HUES64 (cell line): ENCODE measurements around the gene BTN2A1. TPM values are rescaled to one million over a fixed set of nuclear protein-coding genes. Genes with fewer than 3 reads are reported as not detected.
"Not testable (repeated sequence)": the region's sequence is repeated elsewhere in the genome, so short reads cannot be mapped to it uniquely, and the experiment has no call there.

Experiments used
- H3K27ac ChIP-seq: 2 replicates; pipeline ENCODE4 v1.7.0; 2013; ENCODE audit warnings: low read depth, low read length, inconsistent platforms
- H3K27me3 ChIP-seq: 2 replicates; pipeline ENCODE4 v1.6.1; 2013; ENCODE audit warnings: mild to moderate bottlenecking, low read length; ENCODE audit not compliant: insufficient read depth
- H3K36me3 ChIP-seq: 2 replicates; pipeline ENCODE4 v1.6.1; 2013; ENCODE audit warnings: mild to moderate bottlenecking, low read length; ENCODE audit not compliant: insufficient read depth
- H3K4me1 ChIP-seq: 2 replicates; pipeline ENCODE4 v1.6.1; 2013; ENCODE audit warnings: mild to moderate bottlenecking, low read length, moderate library complexity; ENCODE audit not compliant: insufficient read depth
- H3K4me3 ChIP-seq: 2 replicates; pipeline ENCODE4 v1.5.1; 2013; ENCODE audit warnings: mild to moderate bottlenecking, low read length, moderate library complexity
- H3K9ac ChIP-seq: 2 replicates; pipeline ENCODE4 v1.6.1; 2013; ENCODE audit warnings: mild to moderate bottlenecking, low read depth, low read length
- H3K9me3 ChIP-seq: 2 replicates; pipeline ENCODE4 v1.6.1; 2013; ENCODE audit warnings: low read depth, low read length; ENCODE audit not compliant: insufficient read depth
- WGBS: fragments of 150-250, 120-280 bp; methylation state at CpG from one replicate; pipeline ENCODE4 v1.1.7; 2013; ENCODE audit warnings: missing lambda C conversion rate; 5-methylcytosine and 5-hydroxymethylcytosine counted together
- polyA plus RNA-seq, 2 experiments: library from polyadenylated mRNA; stranded (reverse); fragments of 50-300 nt; gene quantifications; one replicate each; pipeline ENCODE4 v1.2.3, GENCODE V29; 2013

The BTN2A1 gene
- polyA plus RNA-seq (2013, experiment 1 of 2) = 6.9 TPM
- polyA plus RNA-seq (2013, experiment 2 of 2) = 6.1 TPM

GRCh38 chr6:26457806-26458688 is at the start of gene BTN2A1:
TSS of gene BTN2A1 (plus strand) at chr6:26457955. CDS start at chr6:26458637, 682 bp downstream.
- under 1% methylated on average over 29 of the region's 31 CpGs for WGBS
- peak within 1 kb of the TSS; percentile 86 for H3K9ac ChIP-seq
- no peaks in the 10 kb centered on the region for H3K9me3 ChIP-seq
- H3K4me1 ChIP-seq = peaks cover 5% of the 10 kb centered on the region; the same call in 1 of the 2 replicates
- peak within 1 kb of the TSS; percentile 85 for H3K4me3 ChIP-seq
- peaks cover 32% of the 10 kb centered on the region for H3K36me3 ChIP-seq
- no peaks in the 10 kb centered on the region for H3K27me3 ChIP-seq
- peak within 1 kb of the TSS; percentile 69 for H3K27ac ChIP-seq

DNA sequence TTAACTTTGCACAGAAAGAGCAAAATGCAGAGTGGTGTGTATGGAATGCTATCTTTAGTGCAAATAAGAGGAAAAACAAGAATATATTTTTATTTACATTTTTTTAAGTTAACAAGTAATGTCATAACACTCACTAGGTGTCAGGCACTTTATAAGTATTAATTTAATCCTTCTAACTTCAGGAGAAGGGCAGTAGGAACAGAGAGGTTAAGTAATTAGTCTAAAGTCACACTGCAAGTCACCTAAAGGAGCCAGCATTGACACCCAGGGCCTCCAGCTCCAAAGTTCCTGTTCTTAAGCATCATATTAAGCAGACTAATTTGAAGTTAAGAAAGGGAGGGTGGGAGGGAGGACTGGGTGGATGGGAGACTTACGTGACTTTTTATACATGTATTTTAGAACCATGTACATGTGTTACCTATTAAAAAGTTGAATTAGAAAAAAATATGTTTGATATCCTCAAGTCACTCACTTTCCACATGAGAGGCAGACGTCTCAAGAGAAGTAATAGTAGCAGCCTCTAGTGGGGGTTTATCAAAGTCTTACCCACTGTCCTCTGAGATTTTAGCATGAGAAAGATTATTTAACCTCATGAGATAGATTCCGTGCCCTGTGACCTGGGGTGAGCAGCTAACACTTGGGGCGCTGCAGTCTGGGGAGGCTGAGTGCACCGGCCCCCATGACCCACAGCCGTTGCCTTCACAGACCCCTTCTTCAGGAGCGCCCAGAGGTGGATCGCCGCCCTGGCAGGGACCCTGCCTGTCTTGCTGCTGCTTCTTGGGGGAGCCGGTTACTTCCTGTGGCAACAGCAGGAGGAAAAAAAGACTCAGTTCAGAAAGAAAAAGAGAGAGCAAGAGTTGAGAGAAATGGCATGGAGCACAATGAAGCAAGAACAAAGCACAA is 48.7 kb upstream of the BTN2A1 start:
- Histone ChIP-seq H3K9me3 (no peaks in the 10 kb centered on the region), H3K27me3 (no peaks in the 10 kb centered on the region), H3K27ac (no peak overlapping the region), H3K4me1 (peaks cover 9% of the 10 kb centered on the region), H3K36me3 (no peaks in the 10 kb centered on the region), H3K9ac (no peak overlapping the region), H3K4me3 (no peak overlapping the region)
- WGBS = 84% methylated on average over 9 of the region's 10 CpGs

DNA sequence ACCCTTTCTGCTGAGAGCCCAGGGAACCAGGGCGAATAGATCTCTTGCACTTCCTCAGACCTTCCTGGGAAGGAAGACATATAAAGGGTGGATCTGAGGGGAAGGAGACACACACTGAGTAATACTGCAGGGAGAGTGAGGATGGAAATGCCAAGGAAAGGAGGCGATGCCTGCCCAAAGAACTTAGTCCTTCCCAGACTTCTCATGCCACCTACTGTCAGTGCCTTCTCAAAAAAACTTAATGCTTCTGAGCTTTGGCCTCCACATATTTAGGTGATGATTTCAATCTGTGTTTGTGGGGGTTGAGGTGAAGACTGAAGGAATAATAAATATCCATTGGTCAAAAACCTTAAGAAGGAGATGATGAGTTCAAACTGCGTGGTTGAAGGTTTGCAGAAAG is 46.0 kb upstream of the BTN2A1 start:
- WGBS = 84% methylated on average over 3 of the region's 3 CpGs
- Histone ChIP-seq H3K27ac (no peak overlapping the region), H3K9ac (no peak overlapping the region), H3K9me3 (no peaks in the 10 kb centered on the region), H3K4me3 (no peak overlapping the region), H3K4me1 (peaks cover 9% of the 10 kb centered on the region), H3K36me3 (no peaks in the 10 kb centered on the region), H3K27me3 (no peaks in the 10 kb centered on the region)

DNA sequence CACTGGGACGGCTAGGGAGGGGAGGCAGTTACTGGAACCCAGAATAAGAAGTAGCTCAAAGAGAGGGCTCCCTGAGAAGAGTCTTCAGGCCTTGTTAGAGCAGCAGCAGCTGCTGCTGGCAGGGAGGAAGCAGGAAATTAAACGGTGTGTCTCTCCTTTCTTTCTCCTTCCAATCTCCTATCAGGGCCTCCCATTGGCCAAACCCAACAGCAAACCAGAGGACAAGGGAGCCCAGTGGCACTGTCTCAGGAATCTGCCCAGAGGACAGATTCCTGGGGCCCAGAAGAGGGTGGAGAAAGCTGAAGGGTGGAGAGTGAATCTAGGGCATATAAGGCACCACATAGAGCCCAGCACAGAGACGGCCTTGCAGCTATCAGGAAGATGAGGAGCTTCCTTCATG is 45.5 kb upstream of the BTN2A1 start:
- no peaks in the 10 kb centered on the region for H3K9me3 ChIP-seq
- H3K4me1 ChIP-seq = peaks cover 9% of the 10 kb centered on the region
- WGBS = 67% methylated on average over 3 of the region's 3 CpGs
- no peak overlapping the region for H3K27ac ChIP-seq
- H3K9ac ChIP-seq = no peak overlapping the region
- no peaks in the 10 kb centered on the region for H3K36me3 ChIP-seq
- no peak overlapping the region for H3K4me3 ChIP-seq
- H3K27me3 ChIP-seq = no peaks in the 10 kb centered on the region

DNA sequence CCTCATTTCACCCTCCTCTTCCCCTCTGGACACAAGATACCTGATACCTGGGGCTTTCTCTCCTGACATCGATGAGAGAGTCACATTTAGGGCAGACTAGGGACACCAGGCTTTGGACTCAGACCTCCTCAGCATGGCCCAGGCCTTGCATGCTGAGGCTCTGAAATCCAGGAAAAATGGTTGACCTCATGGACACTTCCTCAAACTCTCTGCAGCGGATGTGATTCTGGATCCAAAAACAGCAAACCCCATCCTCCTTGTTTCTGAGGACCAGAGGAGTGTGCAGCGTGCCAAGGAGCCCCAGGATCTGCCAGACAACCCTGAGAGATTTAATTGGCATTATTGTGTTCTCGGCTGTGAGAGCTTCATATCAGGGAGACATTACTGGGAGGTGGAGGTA is 44.8 kb upstream of the BTN2A1 start:
- H3K4me3 ChIP-seq = no peak overlapping the region
- 0 out of 2 replicates have a peak, but pooled peaks cover 2% of the 10 kb centered on the region for H3K9me3 ChIP-seq
- 91% methylated on average over 4 of the region's 4 CpGs for WGBS
- H3K4me1 ChIP-seq = peaks cover 9% of the 10 kb centered on the region
- no peaks in the 10 kb centered on the region for H3K36me3 ChIP-seq
- H3K27ac ChIP-seq = no peak overlapping the region
- H3K27me3 ChIP-seq = no peaks in the 10 kb centered on the region
- H3K9ac ChIP-seq = no peak overlapping the region

GRCh38 chr6:26414281-26414680 is 43.5 kb upstream of the BTN2A1 start:
- Histone ChIP-seq H3K27ac (no peak overlapping the region), H3K4me3 (no peak overlapping the region)

DNA sequence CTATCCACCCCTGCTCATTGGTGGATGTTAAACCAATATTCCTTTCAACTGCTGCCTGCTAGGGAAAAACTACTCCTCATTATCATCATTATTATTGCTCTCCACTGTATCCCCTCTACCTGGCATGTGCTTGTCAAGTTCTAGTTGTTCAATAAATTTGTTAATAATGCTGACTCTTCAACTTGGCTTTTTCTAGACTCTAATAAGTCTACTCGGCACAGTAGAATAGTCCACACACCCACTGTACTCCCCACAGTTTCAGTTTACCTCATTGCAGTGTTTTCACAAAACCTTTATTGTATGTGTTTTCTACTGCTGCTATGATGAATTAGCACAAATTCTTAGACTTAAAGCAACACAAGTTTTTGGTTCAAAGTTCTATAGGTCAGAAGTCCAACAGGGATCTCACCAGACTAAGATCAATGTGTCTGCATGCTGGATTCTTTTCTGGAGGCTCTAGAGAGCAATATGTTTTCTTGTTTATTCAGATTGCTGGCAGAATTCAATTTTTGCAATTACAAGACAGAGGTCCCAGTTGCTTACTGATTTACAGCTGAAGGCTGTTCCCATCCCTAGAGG is 42.6 kb upstream of the BTN2A1 start:
- Histone ChIP-seq H3K27me3 (no peaks in the 10 kb centered on the region), H3K9ac (no peak overlapping the region), H3K9me3 (0 out of 2 replicates have a peak, but pooled peaks cover 5% of the 10 kb centered on the region), H3K36me3 (no peaks in the 10 kb centered on the region), H3K4me1 (no peaks in the 10 kb centered on the region), H3K27ac (no peak overlapping the region), H3K4me3 (no peak overlapping the region)
- WGBS = 100% methylated on average over 1 of the region's 1 CpG

More at GRCh38 chr6:26414281-26414680, 43.5 kb upstream of the BTN2A1 start:
- 96% methylated on average over 3 of the region's 3 CpGs for WGBS
- H3K9me3 ChIP-seq = 0 out of 2 replicates have a peak, but pooled peaks cover 5% of the 10 kb centered on the region
- no peaks in the 10 kb centered on the region for H3K36me3 ChIP-seq
- no peaks in the 10 kb centered on the region for H3K27me3 ChIP-seq
- H3K9ac ChIP-seq = no peak overlapping the region
- peaks cover 7% of the 10 kb centered on the region for H3K4me1 ChIP-seq

- no peaks in the 10 kb centered on the region for H3K4me1 ChIP-seq
Observed at GRCh38 chr6:26415791-26416190, 42.0 kb upstream of the BTN2A1 start.

GRCh38 chr6:26416288-26416687 is 41.5 kb upstream of the BTN2A1 start:
- Histone ChIP-seq H3K4me1 (no peaks in the 10 kb centered on the region), H3K9me3 (0 out of 2 replicates have a peak, but pooled peaks cover 5% of the 10 kb centered on the region), H3K4me3 (no peak overlapping the region), H3K36me3 (no peaks in the 10 kb centered on the region), H3K27ac (no peak overlapping the region), H3K9ac (no peak overlapping the region), H3K27me3 (no peaks in the 10 kb centered on the region)
- WGBS = 95% methylated on average over 1 of the region's 1 CpG

More at GRCh38 chr6:26415791-26416190, 42.0 kb upstream of the BTN2A1 start:
- Histone ChIP-seq H3K9ac (no peak overlapping the region), H3K27ac (no peak overlapping the region), H3K9me3 (0 out of 2 replicates have a peak, but pooled peaks cover 5% of the 10 kb centered on the region), H3K27me3 (no peaks in the 10 kb centered on the region), H3K4me3 (no peak overlapping the region), H3K36me3 (no peaks in the 10 kb centered on the region)
- WGBS = 95% methylated on average over 2 of the region's 2 CpGs

DNA sequence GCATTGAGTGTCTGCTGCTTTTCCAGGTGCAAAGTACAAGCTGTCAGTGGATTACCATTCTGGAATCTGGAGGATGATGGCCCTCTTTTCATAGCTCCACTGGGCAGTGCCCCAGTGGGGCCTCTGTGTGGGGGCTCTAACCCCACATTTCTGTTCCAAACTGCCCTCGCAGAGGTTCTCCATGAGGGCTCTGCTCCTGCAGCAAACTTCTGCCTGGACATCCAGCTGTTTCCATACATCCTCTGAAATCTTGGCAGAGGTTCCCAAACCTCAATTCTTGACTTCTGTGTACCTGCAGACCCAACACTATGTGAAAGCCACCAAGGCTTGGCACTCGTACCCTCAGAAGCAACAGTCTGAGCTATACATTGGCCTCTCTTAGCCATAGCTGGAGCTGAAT is 39.7 kb upstream of the BTN2A1 start:
- WGBS = 91% methylated on average over 2 of the region's 2 CpGs
- H3K4me3 ChIP-seq, H3K36me3 ChIP-seq: not testable (repeated sequence)

More for the DNA sequence above, 39.7 kb upstream of the BTN2A1 start:
- not testable (repeated sequence) for H3K9me3 ChIP-seq, H3K9ac ChIP-seq, H3K4me1 ChIP-seq, H3K27ac ChIP-seq, H3K27me3 ChIP-seq
